Endothelial cell of umbilical vein (primary cell): Measurements from ENCODE around the gene ZC3H18. TPM values are rescaled to one million over a fixed set of nuclear protein-coding genes. Genes with fewer than 3 reads are reported as not detected.

Source experiments
- BruUV-seq: library from RNA; stranded (reverse); fragments of 400-500 nt; replicated peaks from 2 replicates; lab custom pipeline; 2021; lab: Mats Ljungman, UMichigan
- CTCF ChIA-PET: fragments of 300-600, 350-600 bp; sonication (Branson Sonifier 250); formaldehyde crosslinking; loops from one replicate; lab custom pipeline; 2021; ENCODE audit warnings: antibody characterized with exemption, inconsistent platforms; lab: Charles Lee
- POLR2A ChIA-PET: fragments of 300-600, 350-600 bp; sonication (Branson Sonifier 250); formaldehyde crosslinking; loops from one replicate; lab custom pipeline; 2021; ENCODE audit warnings: antibody characterized with exemption, inconsistent platforms; lab: Charles Lee
- DNase-seq: peaks from one replicate; pipeline ENCODE4 v3.0.0-alpha.2; 2011; ENCODE audit warnings: low read depth, low spot score
- FAIRE-seq: peaks from 2 replicates; lab custom pipeline; 2011; peaks lifted over from hg19 to GRCh38; lab: Jason Lieb, UNC
- H2AFZ ChIP-seq: 2 replicates; pipeline ENCODE4 v1.6.0; 2012; ENCODE audit warnings: low read depth, low read length, control low read depth, inconsistent platforms
- H3K27ac ChIP-seq: 2 replicates; pipeline ENCODE4 v1.5.1; 2011; ENCODE audit warnings: low read depth, mild to moderate bottlenecking, control low read depth, low read length, moderate library complexity; ENCODE audit not compliant: insufficient read depth
- H3K27me3 ChIP-seq, 2 experiments: 2 replicates each; pipeline versions ENCODE4 v1.6.0 to v1.6.1; 2011; ENCODE audit warnings: low read length in 2 of 2, mixed read lengths in 1 of 2; ENCODE audit not compliant: control insufficient read depth in 2 of 2, insufficient read depth in 2 of 2
- H3K36me3 ChIP-seq, 2 experiments: 2 replicates in 1 of 2; 3 replicates in 1 of 2; pipeline ENCODE4 v1.5.1; 2011; ENCODE audit warnings: low read length in 2 of 2, mild to moderate bottlenecking in 1 of 2, moderate library complexity in 1 of 2; ENCODE audit not compliant: control insufficient read depth in 2 of 2, insufficient read depth in 2 of 2; ENCODE audit errors: extremely low read depth in 1 of 2
- H3K4me1 ChIP-seq: 3 replicates; pipeline ENCODE4 v1.5.1; 2011; ENCODE audit warnings: mild to moderate bottlenecking, low read length; ENCODE audit not compliant: control insufficient read depth, insufficient read depth; ENCODE audit errors: extremely low read depth
- H3K4me2 ChIP-seq: 2 replicates; pipeline ENCODE4 v1.6.1; 2011; ENCODE audit warnings: low read length, control low read depth, mixed read lengths; ENCODE audit not compliant: insufficient read depth
- H3K4me3 ChIP-seq, 3 experiments: fragments of 200-600 bp in 1 of 3; sonication (generic), shearing (Covaris generic) in 1 of 3; replicated peaks in 1 of 3; 2 replicates each; pipeline ENCODE4 v1.5.1; 2011 to 2016; ENCODE audit warnings: control low read depth in 3 of 3, low read length in 3 of 3, mild to moderate bottlenecking in 2 of 3, inconsistent platforms in 1 of 3, low read depth in 1 of 3, moderate library complexity in 1 of 3; ENCODE audit not compliant: insufficient read depth in 1 of 3
- H3K79me2 ChIP-seq: 2 replicates; pipeline ENCODE4 v1.6.0; 2012; ENCODE audit warnings: low read length, inconsistent platforms; ENCODE audit not compliant: control insufficient read depth, insufficient read depth
- H3K9ac ChIP-seq: replicated peaks from 2 replicates; pipeline ENCODE3; 2011; ENCODE audit warnings: low read length, control low read depth; ENCODE audit not compliant: insufficient read depth; ENCODE audit errors: extremely low read depth
- H3K9me1 ChIP-seq: replicated peaks from 3 replicates; pipeline ENCODE4 v1.6.0; 2011; ENCODE audit warnings: mild to moderate bottlenecking, low read length; ENCODE audit not compliant: control insufficient read depth, insufficient read depth; ENCODE audit errors: extremely low read depth
- H3K9me3 ChIP-seq: replicated peaks from 2 replicates; pipeline ENCODE4 v1.5.1; 2012; ENCODE audit warnings: low read length, inconsistent platforms; ENCODE audit not compliant: control insufficient read depth, insufficient read depth
- H4K20me1 ChIP-seq: replicated peaks from 2 replicates; pipeline ENCODE3; 2011; ENCODE audit warnings: mild to moderate bottlenecking, low read length; ENCODE audit not compliant: control insufficient read depth, insufficient read depth; ENCODE audit errors: extremely low read depth
- CTCF ChIP-seq, 2 donors: IDR thresholded peaks; 1 replicate in 1 of 2; 2 replicates in 1 of 2; pipeline ENCODE4 v1.5.1; 2011; ENCODE audit warnings: low read length in 2 of 2, mild to moderate bottlenecking in 2 of 2, moderate library complexity in 2 of 2, control low read depth in 1 of 2, inconsistent platforms in 1 of 2, low read depth in 1 of 2; ENCODE audit not compliant: insufficient read depth in 1 of 2; ENCODE audit errors: extremely low read depth in 1 of 2
- EZH2 ChIP-seq: IDR thresholded peaks from 2 replicates; pipeline ENCODE4 v1.6.1; 2012; ENCODE audit warnings: borderline replicate concordance, low read depth, mild to moderate bottlenecking, moderate library complexity, low read length, inconsistent platforms; ENCODE audit not compliant: severe bottlenecking
- FOS ChIP-seq: IDR thresholded peaks from 2 replicates; pipeline ENCODE4 v1.6.1; 2011; ENCODE audit warnings: mild to moderate bottlenecking, low read length, moderate library complexity, borderline replicate concordance; ENCODE audit not compliant: insufficient read depth
- GATA2 ChIP-seq: IDR thresholded peaks from 2 replicates; pipeline ENCODE4 v1.7.0; 2011; ENCODE audit warnings: low read depth, mild to moderate bottlenecking, moderate library complexity, mixed read lengths, low read length; ENCODE audit not compliant: insufficient read length, insufficient read depth
- JUN ChIP-seq: IDR thresholded peaks from 2 replicates; pipeline ENCODE4 v1.6.1; 2011; ENCODE audit warnings: borderline replicate concordance, low read depth; ENCODE audit not compliant: insufficient read length, insufficient read depth
- MYC ChIP-seq: IDR thresholded peaks from one replicate; pipeline ENCODE4 v1.6.1; 2011; ENCODE audit warnings: mild to moderate bottlenecking, low read depth, low read length
- POLR2A ChIP-seq: IDR thresholded peaks from 2 replicates; pipeline ENCODE4 v1.6.1; 2012; ENCODE audit warnings: low read depth, mild to moderate bottlenecking, control low read depth, low read length
- POLR2AphosphoS5 ChIP-seq: IDR thresholded peaks from 2 replicates; pipeline ENCODE4 v1.6.1; 2012; ENCODE audit warnings: low read depth, mild to moderate bottlenecking, control low read depth, low read length, moderate library complexity; ENCODE audit not compliant: insufficient read depth
- dilution Hi-C: fragments of 300-500 bp; cut with MboI; formaldehyde crosslinking; loops from one replicate; pipeline ENCODE4 v1.15.0; 2019; ENCODE audit warnings: low sequenced_read_pairs; ENCODE audit not compliant: extremely low pct_ligation_motif_present
- intact Hi-C: fragments of 100-400 bp; cut with micrococcal nuclease; formaldehyde crosslinking; loops from one replicate; pipeline ENCODE4 v1.10.0; 2022
- polyA plus RNA-seq, 4 experiments: library from polyadenylated mRNA; depleted of rRNA in 3 of 4; stranded (reverse) in 3 of 4; unstranded in 1 of 4; fragments of >200 nt; gene quantifications; 2 replicates each; pipeline versions ENCODE4 v1.2.1 to v1.2.3, GENCODE V29; 2011 to 2012; ENCODE audit warnings: missing spikeins in 1 of 4
- total RNA-seq: library from RNA; stranded (reverse); gene quantifications from 2 replicates; pipeline ENCODE4 v1.2.3, GENCODE V29; 2021
- TF ChIP-seq, protein P1 (sequence below): IDR thresholded peaks from 2 replicates; pipeline ENCODE4 v1.6.1; 2011; ENCODE audit not compliant: insufficient read depth, insufficient read length

Gene ZC3H18
- total and polyA plus RNA-seq, 2 donors (not counting 3 experiments of a cell fraction or from before 2014, with no cell fraction given): 12.1 to 52.8 TPM

DNA sequence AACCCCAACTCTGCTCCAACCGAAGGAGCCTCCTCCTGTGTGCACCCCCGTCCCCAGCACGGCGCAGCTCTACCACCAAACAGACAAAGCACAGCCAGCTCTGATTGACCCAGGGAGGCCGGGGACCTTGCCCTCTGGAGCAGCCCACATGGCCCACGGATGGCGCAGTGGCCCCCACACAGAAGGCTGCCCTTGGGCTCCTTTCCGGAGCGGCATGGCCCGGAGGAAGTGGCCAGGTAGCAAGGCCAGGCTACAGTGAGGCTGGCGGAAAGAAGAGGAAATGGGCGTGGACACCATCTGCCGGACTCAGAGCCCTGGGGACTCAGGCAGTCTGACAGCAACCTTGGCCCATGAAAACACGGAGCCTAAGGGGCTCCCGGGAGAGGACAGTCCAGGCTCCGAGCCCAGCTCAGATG, 19.9 kb upstream of the ZC3H18 start:
- TF ChIP-seq, protein P1, sequence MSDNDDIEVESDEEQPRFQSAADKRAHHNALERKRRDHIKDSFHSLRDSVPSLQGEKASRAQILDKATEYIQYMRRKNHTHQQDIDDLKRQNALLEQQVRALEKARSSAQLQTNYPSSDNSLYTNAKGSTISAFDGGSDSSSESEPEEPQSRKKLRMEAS: no peak
- TF ChIP-seq EZH2 (no peak), POLR2A (no peak), FOS (no peak), CTCF (IDR thresholded peaks at IDR 0.05; ENCODE audit: extremely low read depth in 1 of 2, insufficient read depth in 1 of 2, low read depth in 1 of 2, low read length in 2 of 2) (no peak), POLR2AphosphoS5 (no peak), JUN (no peak), MYC (no peak), GATA2 (no peak)
- H3K79me2 ChIP-seq: no peaks in the 10 kb centered on the region
- ChIA-PET CTCF (interaction anchor here (1.4 kb wide), 1 partner anchor 9 kb away, joined by 7 read pairs; no protein-coding TSS in a partner anchor), POLR2A (no interaction called here)
- FAIRE-seq: no peak
- intact Hi-C loops (no loop called here), dilution Hi-C loops (no loop called here)
- no TSS peak for BruUV-seq
- H3K4me1 ChIP-seq: no peaks in the 10 kb centered on the region
- no peak overlapping the region for H3K4me3 ChIP-seq
- H3K27ac ChIP-seq: no peak overlapping the region
- no peaks in the 10 kb centered on the region for H3K9me1 ChIP-seq
- peaks cover 0 to 13% of the 10 kb centered on the region in 2 experiments for H3K27me3 ChIP-seq
- H2AFZ ChIP-seq: no peak overlapping the region
- H3K9ac ChIP-seq: no peak overlapping the region
- no peak for DNase-seq
- H4K20me1 ChIP-seq: no peaks in the 10 kb centered on the region
- H3K4me2 ChIP-seq: no peak overlapping the region
- no peaks in the 10 kb centered on the region for H3K9me3 ChIP-seq
- H3K36me3 ChIP-seq: no peaks in the 10 kb centered on the region
